Endodermal cell (in vitro differentiated cells): ENCODE results near the gene GRM8. TPM values are rescaled to one million over a fixed set of nuclear protein-coding genes. Genes with fewer than 3 reads are reported as not detected.

Experiments
- DNase-seq: peaks from one replicate; pipeline ENCODE4 v3.0.0-alpha.2; 2017
- H3K27ac ChIP-seq: 2 replicates; pipeline ENCODE4 v1.5.1; 2013; ENCODE audit warnings: mild to moderate bottlenecking, low read depth, low read length, moderate library complexity
- H3K27me3 ChIP-seq: 2 replicates; pipeline ENCODE4 v1.6.1; 2013; ENCODE audit warnings: mild to moderate bottlenecking, low read length, moderate library complexity; ENCODE audit not compliant: insufficient read depth, control insufficient read depth, poor library complexity, severe bottlenecking
- H3K36me3 ChIP-seq: 2 replicates; pipeline ENCODE4 v1.7.0; 2013; ENCODE audit warnings: mild to moderate bottlenecking, low read length, moderate library complexity; ENCODE audit not compliant: control insufficient read depth, insufficient read depth
- H3K4me1 ChIP-seq: one replicate; pipeline ENCODE4 v1.7.0; 2013; ENCODE audit warnings: low read length; ENCODE audit not compliant: control insufficient read depth, insufficient read depth
- H3K4me3 ChIP-seq: 2 replicates; pipeline ENCODE4 v1.5.1; 2013; ENCODE audit warnings: mild to moderate bottlenecking, low read length, moderate library complexity
- H3K9ac ChIP-seq: 2 replicates; pipeline ENCODE4 v1.6.1; 2013; ENCODE audit warnings: mild to moderate bottlenecking, low read length, moderate library complexity; ENCODE audit not compliant: poor library complexity, severe bottlenecking; ENCODE audit errors: extremely low read depth
- H3K9me3 ChIP-seq: 2 replicates; pipeline ENCODE4 v1.6.1; 2013; ENCODE audit warnings: mild to moderate bottlenecking, low read length, moderate library complexity; ENCODE audit not compliant: control insufficient read depth
- H3K27ac Mint-ChIP-seq: 2 replicates; pipeline ENCODE4 v1.8.0; 2020; ENCODE audit warnings: mixed read lengths
- H3K27me3 Mint-ChIP-seq: 2 replicates; pipeline ENCODE4 v1.8.0; 2021; ENCODE audit warnings: mild to moderate bottlenecking, mixed read lengths; ENCODE audit not compliant: insufficient read depth
- H3K36me3 Mint-ChIP-seq: 2 replicates; pipeline ENCODE4 v1.8.0; 2020; ENCODE audit warnings: low read depth, mixed read lengths
- H3K4me1 Mint-ChIP-seq: 2 replicates; pipeline ENCODE4 v1.8.0; 2020; ENCODE audit warnings: mixed read lengths
- H3K4me3 Mint-ChIP-seq: 2 replicates; pipeline ENCODE4 v1.8.0; 2020; ENCODE audit warnings: mild to moderate bottlenecking, moderate library complexity, mixed read lengths
- H3K9me3 Mint-ChIP-seq: 2 replicates; pipeline ENCODE4 v1.8.0; 2020; ENCODE audit warnings: mild to moderate bottlenecking, mixed read lengths
- CTCF ChIP-seq: fragments of 200-600 bp; sonication (generic); conservative IDR thresholded peaks from 2 replicates; pipeline ENCODE4 v1.5.0; 2021; ENCODE audit warnings: antibody characterized with exemption, mild to moderate bottlenecking
- WGBS, 2 experiments: methylation state at CpG; one replicate each; pipeline versions ENCODE4 v1.1.5 to v1.1.7; 2013; ENCODE audit warnings: missing lambda C conversion rate in 2 of 2, mixed read lengths in 1 of 2; ENCODE audit not compliant: insufficient coverage in 1 of 2, insufficient read length in 1 of 2; 5-methylcytosine and 5-hydroxymethylcytosine counted together
- total RNA-seq, 2 donors: library from RNA; stranded (reverse); fragmentation: NEBNext Ultra II Directional in 1 of 2; extraction: Animal tissue kit (Norgen Biotek cat#: 25700) in 1 of 2; gene quantifications; 2 replicates in 1 of 2; 3 replicates in 1 of 2; pipeline ENCODE4 v1.2.1, GENCODE V29; 2021

GRM8 gene
- total RNA-seq, 2 donors from 2014 or later, result 0.93 to 2.0 TPM

DNA sequence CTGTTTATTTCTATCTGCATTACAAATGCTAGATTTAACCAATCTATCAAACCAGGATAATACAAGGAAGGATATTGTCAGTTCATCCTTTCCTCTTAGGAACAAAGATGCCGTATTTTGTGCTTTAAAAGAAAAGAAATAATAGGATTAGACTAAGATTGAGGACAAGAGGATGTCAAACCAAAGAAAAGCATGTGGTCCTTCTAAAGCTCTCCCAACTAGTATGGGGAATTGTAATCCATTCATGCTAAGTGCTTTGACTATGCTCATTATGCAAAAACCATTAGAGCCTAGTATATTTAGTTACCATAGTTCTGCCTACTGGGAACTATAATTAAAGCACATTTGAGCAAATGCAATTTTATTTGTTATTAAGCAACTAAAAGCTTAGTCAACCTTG, 280.2 kb downstream of the GRM8 start:
- no peak overlapping the region for H3K27ac ChIP-seq
- 93% methylated on average over 1 of the region's 1 CpG; no CpG with 5 or more reads in 1 of the 2 experiments for WGBS, 2 experiments
- H3K36me3 ChIP-seq, result no peaks in the 10 kb centered on the region
- no peak for DNase-seq
- H3K4me3 ChIP-seq, result no peak overlapping the region
- Mint-ChIP-seq H3K27me3 (no peaks in the 10 kb centered on the region), H3K4me1 (peaks cover 3% of the 10 kb centered on the region), H3K27ac (no peak overlapping the region), H3K9me3 (no peaks in the 10 kb centered on the region), H3K4me3 (no peak overlapping the region), H3K36me3 (no peaks in the 10 kb centered on the region)
- H3K27me3 ChIP-seq, result no peaks in the 10 kb centered on the region
- H3K9me3 ChIP-seq, result no peaks in the 10 kb centered on the region
- no peak overlapping the region for H3K9ac ChIP-seq
- no peak for TF ChIP-seq CTCF
- H3K4me1 ChIP-seq, result peaks cover 3% of the 10 kb centered on the region

GRCh38 chr7:126959649-126960048, 293.1 kb downstream of the GRM8 start:
- H3K9me3 ChIP-seq, result no peaks in the 10 kb centered on the region
- no peak for TF ChIP-seq CTCF
- DNase-seq, result no peak
- peaks cover 4% of the 10 kb centered on the region for H3K4me1 ChIP-seq
- no peaks in the 10 kb centered on the region for H3K9me3 Mint-ChIP-seq
- H3K27ac Mint-ChIP-seq, result no peak overlapping the region
- H3K9ac ChIP-seq, result no peak overlapping the region
- no peak overlapping the region for H3K27ac ChIP-seq
- peaks cover 4% of the 10 kb centered on the region for H3K27me3 ChIP-seq
- H3K36me3 Mint-ChIP-seq, result no peaks in the 10 kb centered on the region
- H3K27me3 Mint-ChIP-seq, result peaks cover 9% of the 10 kb centered on the region
- H3K4me1 Mint-ChIP-seq, result peaks cover 21% of the 10 kb centered on the region
- H3K4me3 Mint-ChIP-seq, result no peak overlapping the region
- no peaks in the 10 kb centered on the region for H3K36me3 ChIP-seq
- H3K4me3 ChIP-seq, result no peak overlapping the region

- no peak for TF ChIP-seq CTCF
- WGBS, 2 experiments, result 95 to 100% methylated on average over 8 to 17 of the region's 17 CpGs
- no peaks in the 10 kb centered on the region for H3K9me3 ChIP-seq
- no peak overlapping the region for H3K27ac ChIP-seq
- H3K4me1 Mint-ChIP-seq, result peaks cover 20% of the 10 kb centered on the region
- peaks cover 6% of the 10 kb centered on the region for H3K27me3 Mint-ChIP-seq
- no peak overlapping the region for H3K9ac ChIP-seq
- no peaks in the 10 kb centered on the region for H3K9me3 Mint-ChIP-seq
- peaks cover 4% of the 10 kb centered on the region for H3K27me3 ChIP-seq
- H3K36me3 Mint-ChIP-seq, result no peaks in the 10 kb centered on the region
- no peak overlapping the region for H3K27ac Mint-ChIP-seq
- DNase-seq, result no peak
- H3K36me3 ChIP-seq, result no peaks in the 10 kb centered on the region
- no peak overlapping the region for H3K4me3 Mint-ChIP-seq
- no peak overlapping the region for H3K4me3 ChIP-seq
- H3K4me1 ChIP-seq, result peaks cover 4% of the 10 kb centered on the region
These were observed 294.4 kb downstream of the GRM8 start for GRCh38 chr7:126958367-126958766.
